ENCODE data around the gene LIN7B. TPM values are rescaled to one million over a fixed set of nuclear protein-coding genes. Genes with fewer than 3 reads are reported as not detected.
A peak's percentile ranks its signal among the peaks of the same experiment; 100 is the strongest.
"Not testable (repeated sequence)": the region's sequence is repeated elsewhere in the genome, so short reads cannot be mapped to it uniquely, and the experiment has no call there.

The LIN7B gene
- total RNA-seq, 1 experiment from 2014 or later, result 5.6 TPM

DNA sequence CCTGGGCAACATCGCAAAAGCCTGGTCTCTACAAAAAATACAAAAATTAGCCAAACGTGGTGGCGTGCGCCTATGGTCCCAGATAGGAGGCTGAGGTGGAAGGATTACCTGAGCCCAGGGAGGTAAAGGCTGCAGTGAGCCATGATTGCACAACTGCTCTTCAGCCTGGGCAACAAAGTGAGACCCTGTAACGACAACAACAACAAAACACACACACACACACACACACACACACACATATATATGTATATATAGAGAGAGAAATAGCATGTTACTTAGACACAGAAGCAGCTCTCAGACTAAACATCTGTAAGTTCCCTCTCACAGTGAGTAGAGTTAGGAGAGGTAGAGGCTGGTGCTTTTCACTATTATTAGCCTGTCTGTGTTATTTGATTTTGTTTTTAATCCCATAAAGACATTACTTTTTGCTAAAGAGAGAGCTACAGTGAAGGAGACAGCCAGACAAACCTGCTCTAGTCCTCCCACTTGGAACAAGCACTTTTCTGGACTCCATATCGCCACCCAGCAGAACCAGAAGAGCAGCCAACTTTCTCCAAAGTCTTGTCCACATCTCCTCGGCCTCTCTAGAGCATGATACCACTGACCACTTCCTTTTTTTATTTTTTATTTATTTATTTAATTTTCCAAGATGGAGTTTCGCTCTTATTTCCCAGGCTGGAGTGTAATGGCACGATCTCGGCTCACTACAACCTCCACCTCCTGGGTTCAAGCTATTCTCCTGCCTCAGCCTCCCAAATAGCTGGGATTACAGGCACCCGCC lies 2.8 kb upstream of the LIN7B start:
- no peak for DNase-seq (ENCODE audit: low read depth, low spot score)
- in situ Hi-C loops (cut with HindIII; ENCODE audit: low pct_unique_long_range_greater_than_20kb, low sequenced_read_pairs), result no loop called here

DNA sequence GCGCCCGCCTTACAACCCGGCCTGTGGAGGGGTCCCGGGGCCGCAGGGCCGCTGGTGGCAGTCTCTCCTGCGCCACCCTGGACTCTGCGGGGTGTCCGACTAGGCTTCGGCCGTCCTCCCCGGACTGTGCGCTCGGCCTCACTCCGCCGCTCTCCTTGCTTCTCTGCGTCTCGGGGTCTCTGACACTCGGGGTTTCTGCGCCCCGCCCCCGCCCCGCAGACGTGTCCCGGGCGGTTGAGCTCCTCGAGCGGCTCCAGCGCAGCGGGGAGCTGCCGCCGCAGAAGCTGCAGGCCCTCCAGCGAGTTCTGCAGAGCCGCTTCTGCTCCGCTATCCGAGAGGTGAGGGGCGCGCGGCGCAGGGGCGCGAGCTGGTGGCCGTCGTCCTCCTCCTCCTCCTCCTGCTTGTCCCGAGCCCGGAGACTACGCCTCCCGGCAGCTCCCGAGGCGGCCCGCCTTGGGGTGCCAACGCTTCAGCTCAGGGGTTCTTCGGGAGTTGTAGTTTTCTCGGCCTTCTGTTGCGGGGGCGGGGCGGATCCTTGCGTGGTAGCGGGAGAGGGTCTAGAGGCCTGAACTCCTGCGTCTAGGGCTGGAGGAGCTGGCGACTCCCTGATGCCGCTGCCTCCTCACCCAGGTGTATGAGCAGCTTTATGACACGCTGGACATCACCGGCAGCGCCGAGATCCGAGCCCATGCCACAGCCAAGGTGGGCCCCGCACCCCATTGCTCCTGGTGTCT lies 627 bp downstream of the LIN7B start:
- no peak for DNase-seq (ENCODE audit: low read depth, low spot score)
- in situ Hi-C loops (cut with HindIII; ENCODE audit: low pct_unique_long_range_greater_than_20kb, low sequenced_read_pairs), result no loop called here

DNA sequence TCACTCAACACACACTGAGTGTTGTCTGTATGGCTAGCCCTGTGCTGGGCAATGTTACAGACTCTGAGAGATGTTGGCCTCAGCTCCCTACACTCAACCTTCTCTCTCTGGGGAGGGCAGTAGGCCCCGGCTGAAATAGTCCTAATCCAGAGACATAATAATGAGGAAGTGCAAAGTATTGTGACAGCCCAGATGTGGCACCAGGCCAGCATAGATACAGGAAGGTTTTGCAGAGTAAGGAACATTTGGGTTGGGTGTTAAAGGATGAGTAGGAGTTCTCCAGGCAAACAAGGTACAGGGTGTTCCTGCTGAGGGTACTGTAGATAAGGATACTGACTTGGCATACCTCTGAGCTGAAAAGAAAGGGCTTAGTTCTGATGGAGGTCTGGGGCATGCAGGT lies 2.4 kb downstream of the LIN7B start:
- in situ Hi-C loops (cut with HindIII; ENCODE audit: low pct_unique_long_range_greater_than_20kb, low sequenced_read_pairs), result no loop called here
- DNase-seq (ENCODE audit: low read depth, low spot score), result no peak

DNA sequence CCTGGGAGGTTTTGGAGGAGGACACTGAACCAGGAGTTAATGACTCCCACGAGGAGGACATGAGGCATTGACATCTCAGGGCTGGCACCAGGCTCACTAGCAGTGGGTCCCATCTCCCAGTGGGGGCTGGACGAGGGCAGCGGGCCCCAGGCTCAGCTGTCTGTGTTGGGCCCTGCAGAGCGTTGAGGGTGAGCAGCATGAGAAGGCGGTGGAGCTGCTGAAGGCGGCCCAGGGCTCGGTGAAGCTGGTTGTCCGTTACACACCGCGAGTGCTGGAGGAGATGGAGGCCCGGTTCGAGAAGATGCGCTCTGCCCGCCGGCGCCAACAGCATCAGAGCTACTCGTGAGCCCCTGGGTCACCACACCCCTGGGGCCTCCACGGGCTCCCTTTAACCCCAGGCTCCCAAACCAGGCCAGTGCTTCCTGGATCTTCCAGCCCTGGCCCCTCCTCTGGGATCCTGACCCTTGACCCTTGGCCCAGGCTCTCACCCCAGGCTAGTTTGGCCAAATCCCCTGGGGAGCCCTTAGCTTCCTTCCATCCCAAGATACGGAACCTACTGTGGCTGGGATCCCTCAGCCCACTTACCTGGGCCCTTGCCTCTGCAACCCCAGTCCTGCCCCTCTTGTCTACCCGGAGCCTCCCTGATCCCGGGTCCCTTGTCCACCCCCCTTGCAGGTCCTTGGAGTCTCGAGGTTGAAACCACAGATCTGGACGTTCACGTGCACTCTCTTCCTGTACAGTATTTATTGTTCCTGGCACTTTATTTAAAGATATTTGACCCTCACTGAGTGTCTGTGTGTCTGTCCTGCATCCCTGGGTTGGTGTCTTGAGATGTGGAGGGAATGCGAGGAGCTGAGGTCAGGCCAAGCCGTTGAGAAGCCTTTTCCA lies 3.8 kb downstream of the LIN7B start:
- in situ Hi-C loops (cut with HindIII; ENCODE audit: low pct_unique_long_range_greater_than_20kb, low sequenced_read_pairs), result no loop called here
- no peak for DNase-seq (ENCODE audit: low read depth, low spot score)

DNA sequence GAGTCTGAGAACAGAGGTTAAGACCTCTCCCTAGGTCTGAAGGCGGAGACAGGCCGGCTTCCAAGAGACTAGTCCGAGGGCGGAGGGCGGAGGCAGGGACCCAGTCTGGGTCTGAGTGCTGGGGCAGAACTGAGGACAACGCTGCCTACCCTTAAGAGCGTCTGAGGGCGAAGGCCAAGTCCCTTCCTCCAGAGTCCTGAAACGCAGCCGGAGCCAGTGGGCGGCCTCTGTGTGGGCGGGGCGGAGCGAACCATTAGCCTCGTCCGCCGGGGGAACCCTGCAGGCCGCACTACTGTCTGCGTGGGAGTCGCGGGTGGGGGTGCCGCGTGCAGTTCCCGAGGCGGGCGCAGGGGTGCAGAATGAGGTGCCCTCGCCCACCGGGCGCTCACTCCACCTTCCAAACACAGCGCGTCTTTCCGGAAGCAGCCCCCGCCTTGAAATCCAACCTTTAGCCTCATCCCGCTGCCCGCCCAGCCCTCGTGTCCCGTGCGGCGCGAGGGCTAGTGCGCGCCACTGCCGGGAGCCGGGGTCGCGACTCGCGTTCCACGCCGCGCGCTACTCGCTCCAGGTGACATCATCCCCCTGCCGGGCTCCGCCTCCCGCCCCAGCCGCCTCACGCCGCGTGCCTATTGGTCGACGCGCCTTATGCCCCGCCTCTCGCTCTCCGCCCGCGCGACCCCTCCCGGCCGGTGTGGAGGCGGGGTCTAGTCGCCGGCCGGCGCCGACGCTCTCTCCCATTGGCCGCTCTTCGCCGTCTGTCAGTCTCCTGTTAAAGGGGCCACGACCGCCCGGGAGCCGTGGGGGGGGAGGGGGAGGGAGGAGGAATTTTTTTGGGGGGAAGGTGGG lies 4.6 kb downstream of the LIN7B start, which contains the start of gene C19orf73:
C19orf73 (minus strand) TSS at position 579 of the 846 bp plus-strand sequence; CDS start at position 458, 121 bp downstream.
- DNase-seq (ENCODE audit: low read depth, low spot score), result peak; percentile 92
- in situ Hi-C loops (cut with HindIII; ENCODE audit: low pct_unique_long_range_greater_than_20kb, low sequenced_read_pairs), result no loop called here

DNA sequence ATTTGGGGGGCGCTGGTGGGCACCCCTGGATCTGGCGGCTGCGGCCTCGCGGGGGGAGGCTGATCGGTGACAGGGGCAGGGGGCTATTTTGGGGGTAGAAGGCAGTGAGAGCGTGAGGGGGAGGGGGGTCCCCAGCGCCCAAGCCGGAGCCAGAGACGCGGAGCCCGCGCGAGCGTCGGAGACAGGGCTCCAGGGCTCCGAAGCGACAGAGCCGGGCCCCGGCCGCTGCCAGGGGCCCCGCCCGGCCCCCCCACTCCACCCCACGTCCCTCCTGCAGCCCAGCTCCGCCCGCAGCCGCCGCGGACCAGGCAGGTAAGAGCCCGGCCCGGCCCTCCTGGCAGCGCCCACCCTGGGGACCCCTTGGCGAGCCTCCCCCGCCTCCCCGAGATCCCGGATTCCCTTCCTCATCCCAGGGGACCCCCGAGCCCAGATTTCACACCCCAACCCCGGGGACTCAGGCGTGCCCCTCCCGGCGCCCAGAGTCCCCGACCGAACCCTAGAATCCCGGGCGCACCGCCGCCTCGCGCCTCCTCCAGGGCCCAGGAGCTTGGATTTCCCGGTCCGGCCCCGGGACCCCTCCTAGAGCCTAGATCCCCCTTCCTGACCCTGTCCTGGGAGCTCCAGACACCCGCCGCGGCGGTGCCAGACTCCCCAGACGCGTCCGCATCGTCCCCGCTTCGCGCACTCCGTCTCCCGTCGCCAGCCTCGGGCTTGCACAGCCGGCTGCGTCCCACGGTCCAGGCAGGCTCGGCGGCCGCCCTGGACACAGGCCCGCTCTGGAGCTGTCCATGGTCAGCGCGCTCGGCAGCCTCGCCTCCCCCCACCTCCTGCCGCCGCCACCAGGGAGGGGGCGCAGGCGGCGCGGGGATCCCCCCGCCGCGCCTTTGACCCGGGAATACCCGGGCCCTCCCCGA lies 5.5 kb downstream of the LIN7B start, which contains the start of gene PPFIA3:
PPFIA3 (plus strand) TSS at position 134 of the 914 bp plus-strand sequence. CDS start 8,330 bp downstream, outside the sequence.
- in situ Hi-C loops (cut with HindIII; ENCODE audit: low pct_unique_long_range_greater_than_20kb, low sequenced_read_pairs), result no loop called here

DNA sequence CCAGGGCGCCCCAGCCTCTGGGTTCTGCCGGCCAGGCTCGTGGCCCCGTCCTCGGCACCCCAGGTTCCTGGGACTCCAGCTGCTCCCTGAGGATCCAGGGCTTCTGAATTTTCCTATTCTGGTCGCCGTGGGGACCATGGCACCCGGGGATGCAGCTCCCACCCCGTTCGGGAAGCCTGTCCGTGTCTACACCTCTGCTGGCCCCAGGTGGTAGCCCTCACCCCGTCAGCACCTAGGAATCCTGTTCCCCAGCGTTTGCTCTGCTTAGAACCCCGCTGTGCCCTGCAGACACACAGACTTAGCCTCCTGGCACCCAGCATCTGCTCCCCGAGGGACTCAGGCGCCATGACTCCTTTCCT lies 6.1 kb downstream of the LIN7B start:
- in situ Hi-C loops (cut with HindIII; ENCODE audit: low pct_unique_long_range_greater_than_20kb, low sequenced_read_pairs), result no loop called here
- no peak for DNase-seq (ENCODE audit: low read depth, low spot score)

More for the DNA sequence above, 5.5 kb downstream of the LIN7B start, which contains the start of gene PPFIA3:
- no peak for DNase-seq (ENCODE audit: low read depth, low spot score)

DNA sequence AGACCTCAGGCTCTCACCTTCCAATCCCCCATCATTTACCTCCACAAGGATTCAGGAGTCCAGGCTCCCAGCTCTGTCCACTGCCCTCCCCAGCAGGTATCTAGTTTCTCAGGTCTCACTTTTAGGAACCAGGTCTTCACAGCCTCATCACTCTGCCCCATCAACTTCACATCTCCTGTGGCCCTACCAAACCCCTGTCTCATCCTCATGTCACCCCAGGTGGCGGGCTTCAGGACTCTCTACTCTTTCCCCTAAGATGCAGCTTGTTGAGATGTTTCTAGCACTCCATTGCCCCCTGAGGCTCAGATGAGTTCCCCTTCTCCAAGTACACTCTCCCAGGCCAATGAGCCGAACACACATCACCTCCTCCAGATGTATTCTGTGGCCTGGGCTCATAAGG lies 6.7 kb downstream of the LIN7B start:
- in situ Hi-C loops (cut with HindIII; ENCODE audit: low pct_unique_long_range_greater_than_20kb, low sequenced_read_pairs), result no loop called here
- no peak for DNase-seq (ENCODE audit: low read depth, low spot score)

DNA sequence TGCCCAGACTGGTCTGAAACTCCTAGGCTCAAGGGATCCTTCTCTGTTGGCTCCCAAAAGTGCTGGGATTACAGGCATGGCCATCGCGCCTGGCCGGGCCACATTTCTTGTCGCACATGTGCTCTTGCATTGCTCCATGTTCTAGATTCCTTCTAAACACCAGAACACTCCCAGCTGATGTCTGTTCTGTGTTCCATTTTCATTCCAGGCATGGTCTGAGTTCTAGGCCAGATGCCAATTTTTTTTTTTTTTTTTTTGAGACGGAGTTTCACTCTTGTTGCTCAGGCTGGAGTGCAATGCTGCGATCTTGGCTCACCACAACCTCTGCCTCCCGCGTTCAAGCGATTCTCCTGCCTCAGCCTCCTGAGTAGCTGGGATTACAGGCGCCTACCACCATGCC lies 7.7 kb downstream of the LIN7B start:
- DNase-seq (ENCODE audit: low read depth, low spot score); in situ Hi-C loops (cut with HindIII; ENCODE audit: low pct_unique_long_range_greater_than_20kb, low sequenced_read_pairs): not testable (repeated sequence)

DNA sequence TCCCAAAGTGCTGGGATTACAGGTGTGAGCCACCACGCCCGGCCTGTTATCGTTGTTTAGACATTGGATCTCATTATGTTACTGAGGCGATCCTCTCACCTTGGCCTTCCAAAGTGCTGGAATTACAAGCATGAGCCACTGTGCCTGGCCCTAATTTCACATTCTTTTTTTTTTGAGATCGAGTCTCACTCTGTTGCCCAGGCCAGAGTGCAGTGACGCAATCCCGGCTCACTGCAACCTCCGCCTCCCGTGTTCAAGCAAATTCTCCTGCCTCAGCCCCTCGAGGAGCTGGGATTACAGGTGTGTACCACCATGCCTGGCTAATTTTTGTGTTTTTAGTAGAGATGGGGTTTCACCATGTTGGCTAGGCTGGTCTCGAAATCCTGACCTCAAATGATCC lies 9.1 kb downstream of the LIN7B start:
- DNase-seq (ENCODE audit: low read depth, low spot score); in situ Hi-C loops (cut with HindIII; ENCODE audit: low pct_unique_long_range_greater_than_20kb, low sequenced_read_pairs): not testable (repeated sequence)

DNA sequence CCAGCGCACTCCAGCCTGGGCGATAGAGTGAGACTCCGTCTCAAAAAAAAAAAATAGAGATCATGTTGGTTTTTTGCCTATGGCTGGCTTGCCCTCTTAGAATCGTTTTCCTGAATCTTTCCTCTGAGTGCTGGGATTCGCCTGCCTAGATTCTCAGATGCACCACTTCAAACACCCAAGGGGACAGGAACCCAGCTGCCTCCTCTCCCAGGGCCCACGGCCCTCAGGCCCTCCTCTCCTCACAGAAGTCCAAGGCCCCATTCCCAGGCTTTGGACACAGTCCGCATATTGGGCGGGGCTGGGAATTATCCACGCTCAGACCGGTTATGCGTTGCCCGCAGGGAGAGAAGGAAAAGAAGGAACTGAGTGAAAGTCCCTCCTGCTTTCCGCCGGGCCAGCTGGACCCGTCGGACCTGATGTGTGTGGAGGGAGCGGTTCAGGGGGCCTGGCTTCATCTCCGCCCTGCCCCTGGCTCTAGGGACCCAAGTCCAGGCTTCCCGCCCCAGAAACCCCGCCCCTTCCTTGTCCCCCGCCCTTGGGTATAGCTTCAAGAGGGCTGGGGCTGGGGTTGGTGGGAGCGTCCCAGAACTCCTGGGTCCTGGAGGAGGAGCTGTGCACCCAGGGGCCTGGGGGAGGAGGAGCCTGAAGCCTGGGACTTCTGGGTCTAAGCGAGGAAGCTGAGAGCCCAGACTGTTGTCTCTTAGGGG lies 11.0 kb downstream of the LIN7B start:
- no peak for DNase-seq (ENCODE audit: low read depth, low spot score)
- in situ Hi-C loops (cut with HindIII; ENCODE audit: low pct_unique_long_range_greater_than_20kb, low sequenced_read_pairs), result no loop called here

DNA sequence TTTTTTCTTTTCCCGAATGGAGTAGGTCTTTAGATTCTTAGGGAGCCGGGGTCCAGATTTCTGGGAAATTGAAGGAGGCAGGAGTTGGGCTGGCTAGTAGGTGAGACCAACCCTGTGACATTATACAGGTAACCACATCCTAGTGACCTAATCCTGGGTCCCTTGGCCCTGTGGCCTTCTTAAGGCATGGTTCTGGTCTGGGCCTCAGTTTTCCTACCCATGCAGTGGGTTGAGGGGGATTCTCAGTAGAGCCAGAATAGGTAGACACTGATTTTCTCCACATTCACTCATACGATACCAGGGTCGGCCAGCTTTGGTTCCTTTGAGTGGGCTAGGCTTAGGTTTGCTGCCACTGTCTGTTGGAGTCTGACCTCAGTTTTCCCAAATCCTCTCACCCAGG lies 12.4 kb downstream of the LIN7B start:
- in situ Hi-C loops (cut with HindIII; ENCODE audit: low pct_unique_long_range_greater_than_20kb, low sequenced_read_pairs), result no loop called here
- DNase-seq (ENCODE audit: low read depth, low spot score), result no peak

DNA sequence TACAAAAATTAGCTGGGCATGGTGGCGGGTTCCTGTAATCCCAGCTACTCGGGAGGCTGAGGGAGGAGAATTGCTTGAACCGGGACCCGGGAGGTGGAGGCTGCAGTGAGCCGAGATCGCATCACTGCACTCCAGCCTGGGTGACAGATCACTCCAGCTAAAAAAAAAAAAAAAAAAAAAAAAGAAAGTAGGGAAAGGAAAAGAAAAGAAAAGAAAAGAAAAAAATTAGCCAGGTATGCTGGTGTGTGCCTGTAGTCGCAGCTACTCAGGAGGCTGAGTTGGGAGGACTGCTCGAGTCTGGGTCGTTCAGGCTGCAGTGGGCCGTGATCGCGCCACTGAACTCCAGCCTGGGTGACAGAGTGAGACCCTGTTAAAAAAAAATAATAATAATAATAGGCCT lies 13.1 kb downstream of the LIN7B start:
- DNase-seq (ENCODE audit: low read depth, low spot score); in situ Hi-C loops (cut with HindIII; ENCODE audit: low pct_unique_long_range_greater_than_20kb, low sequenced_read_pairs): not testable (repeated sequence)

DNA sequence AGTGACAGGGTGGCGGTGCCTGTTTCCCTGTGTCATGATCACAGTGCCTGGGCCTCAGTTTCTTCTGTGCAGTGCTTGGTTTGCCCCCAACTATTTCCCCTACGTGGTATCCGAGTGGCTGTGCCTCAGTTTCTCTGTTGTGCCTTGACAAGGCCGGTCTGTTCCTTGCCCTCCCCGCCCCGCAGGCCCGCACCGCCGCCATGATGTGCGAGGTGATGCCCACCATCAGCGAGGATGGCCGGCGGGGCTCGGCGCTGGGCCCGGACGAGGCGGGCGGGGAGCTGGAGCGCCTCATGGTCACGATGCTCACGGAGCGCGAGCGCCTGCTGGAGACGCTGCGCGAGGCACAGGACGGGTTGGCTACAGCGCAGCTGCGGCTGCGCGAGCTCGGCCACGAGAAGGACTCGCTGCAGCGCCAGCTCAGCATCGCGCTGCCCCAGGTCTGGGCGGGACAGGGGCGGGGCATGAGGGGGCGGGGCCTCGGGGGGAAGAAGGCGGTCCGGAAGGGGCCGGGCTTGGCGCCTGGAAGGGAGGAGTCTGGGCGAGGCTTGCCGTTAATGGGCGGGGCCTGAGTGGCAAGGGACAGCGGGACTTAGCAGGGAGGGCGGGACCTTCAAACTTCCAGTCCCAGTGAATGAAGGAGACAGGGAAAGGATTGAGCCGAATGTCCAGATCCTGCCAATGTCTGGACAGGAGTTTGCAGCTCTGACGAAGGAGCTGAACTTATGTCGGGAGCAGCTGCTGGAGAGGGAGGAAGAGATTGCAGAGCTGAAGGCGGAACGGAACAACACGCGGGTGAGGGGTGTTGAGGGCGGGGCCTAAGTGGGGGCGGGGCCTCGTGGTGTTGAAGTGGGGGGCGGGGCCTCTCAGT lies 13.7 kb downstream of the LIN7B start:
- DNase-seq (ENCODE audit: low read depth, low spot score), result peak; percentile 97
- in situ Hi-C loops (cut with HindIII; ENCODE audit: low pct_unique_long_range_greater_than_20kb, low sequenced_read_pairs), result no loop called here
